WTC11 (cell line): ENCODE results near the gene CPE. TPM values are rescaled to one million over a fixed set of nuclear protein-coding genes. Genes with fewer than 3 reads are reported as not detected.
A peak's percentile ranks its signal among the peaks of the same experiment; 100 is the strongest.

ENCODE experiments used
- ATAC-seq: fragments of 200-7000 bp; cut with Tn5 transposase; 2 replicates; pipeline ENCODE4 v1.10.0; 2021; ENCODE audit warnings: mild to moderate bottlenecking, moderate library complexity
- CTCF ChIA-PET: fragments of 300-600 bp; sonication (Branson Sonifier 250); formaldehyde crosslinking; loops from one replicate; lab custom pipeline; 2021; ENCODE audit warnings: antibody characterized with exemption; lab: Charles Lee
- POLR2A ChIA-PET: fragments of 350-600 bp; sonication (Branson Sonifier 250); formaldehyde crosslinking; loops from one replicate; lab custom pipeline; 2021; ENCODE audit warnings: antibody characterized with exemption; lab: Charles Lee
- DNase-seq: peaks from one replicate; pipeline ENCODE4 v3.0.0; 2021; ENCODE audit warnings: low spot score
- H3K27ac Mint-ChIP-seq: 2 replicates; pipeline ENCODE4 v1.8.0; 2021; ENCODE audit warnings: mixed read lengths
- H3K27me3 Mint-ChIP-seq: 2 replicates; pipeline ENCODE4 v1.8.0; 2021; ENCODE audit warnings: low read depth, mild to moderate bottlenecking, moderate library complexity, mixed read lengths
- H3K36me3 Mint-ChIP-seq: 2 replicates; pipeline ENCODE4 v1.8.0; 2021; ENCODE audit warnings: mixed read lengths
- H3K4me1 Mint-ChIP-seq: 2 replicates; pipeline ENCODE4 v1.8.0; 2022; ENCODE audit warnings: mixed read lengths
- H3K4me3 Mint-ChIP-seq: 2 replicates; pipeline ENCODE4 v1.8.0; 2021; ENCODE audit warnings: mild to moderate bottlenecking, moderate library complexity, mixed read lengths
- H3K9me3 Mint-ChIP-seq: 2 replicates; pipeline ENCODE4 v1.8.0; 2021; ENCODE audit warnings: mixed read lengths
- ARID4B ChIP-seq: sonication (generic); formaldehyde crosslinking; IDR thresholded peaks from 2 replicates; pipeline ENCODE4 v1.8.0; 2023; ENCODE audit warnings: missing genetic modification reagents, mild to moderate bottlenecking, borderline replicate concordance
- E2F1 ChIP-seq: sonication (generic); formaldehyde crosslinking; IDR thresholded peaks from 2 replicates; pipeline ENCODE4 v1.8.0; 2022; ENCODE audit warnings: mild to moderate bottlenecking, missing genetic modification reagents
- ESRRA ChIP-seq: sonication (generic); formaldehyde crosslinking; IDR thresholded peaks from 2 replicates; pipeline ENCODE4 v1.8.1; 2022; ENCODE audit warnings: mild to moderate bottlenecking, missing genetic modification reagents, borderline replicate concordance
- ETV6 ChIP-seq: sonication (generic); formaldehyde crosslinking; IDR thresholded peaks from 2 replicates; pipeline ENCODE4 v1.8.1; 2022; ENCODE audit warnings: mild to moderate bottlenecking, missing genetic modification reagents
- FOXP4 ChIP-seq: sonication (generic); formaldehyde crosslinking; IDR thresholded peaks from 2 replicates; pipeline ENCODE4 v1.8.0; 2022; ENCODE audit warnings: mild to moderate bottlenecking, missing genetic modification reagents
- GRHL2 ChIP-seq: fragments of 250-450 bp; sonication (Bioruptor Pico); IDR thresholded peaks from 2 replicates; pipeline ENCODE4 v1.8.0; 2022; ENCODE audit warnings: mild to moderate bottlenecking, moderate library complexity; ENCODE audit not compliant: insufficient replicate concordance, severe bottlenecking
- JAZF1 ChIP-seq: fragments of 250-450 bp; sonication (Bioruptor Pico); IDR thresholded peaks from 2 replicates; pipeline ENCODE4 v1.9.0; 2021; ENCODE audit warnings: moderate library complexity, mild to moderate bottlenecking, inconsistent platforms
- OVOL2 ChIP-seq: fragments of 250-450 bp; sonication (Bioruptor Pico); IDR thresholded peaks from 2 replicates; pipeline ENCODE4 v1.9.0; 2021; ENCODE audit warnings: mild to moderate bottlenecking, borderline replicate concordance
- PRDM15 ChIP-seq: sonication (generic); formaldehyde crosslinking; IDR thresholded peaks from 2 replicates; pipeline ENCODE4 v1.8.0; 2022; ENCODE audit warnings: missing genetic modification reagents
- RORB ChIP-seq: fragments of 250-450 bp; sonication (Bioruptor Pico); IDR thresholded peaks from 2 replicates; pipeline ENCODE4 v1.9.0; 2021; ENCODE audit warnings: mild to moderate bottlenecking
- TCF7 ChIP-seq: sonication (generic); formaldehyde crosslinking; IDR thresholded peaks from 2 replicates; pipeline ENCODE4 v1.8.0; 2022; ENCODE audit warnings: mild to moderate bottlenecking, low read depth, missing genetic modification reagents, moderate library complexity
- USF1 ChIP-seq: sonication (generic); formaldehyde crosslinking; IDR thresholded peaks from 2 replicates; pipeline ENCODE4 v1.8.0; 2022; ENCODE audit warnings: mild to moderate bottlenecking, missing genetic modification reagents
- ZBTB43 ChIP-seq: sonication (generic); formaldehyde crosslinking; IDR thresholded peaks from 2 replicates; pipeline ENCODE4 v1.8.1; 2023; ENCODE audit warnings: mild to moderate bottlenecking, missing genetic modification reagents
- ZNF138 ChIP-seq: sonication (generic); formaldehyde crosslinking; conservative IDR thresholded peaks from 2 replicates; pipeline ENCODE4 v1.8.1; 2022; ENCODE audit warnings: mild to moderate bottlenecking, moderate library complexity, missing genetic modification reagents
- ZNF281 ChIP-seq: sonication (generic); formaldehyde crosslinking; IDR thresholded peaks from 2 replicates; pipeline ENCODE4 v1.8.0; 2023; ENCODE audit warnings: mild to moderate bottlenecking, missing genetic modification reagents
- ZNF532 ChIP-seq: fragments of 250-450 bp; sonication (Bioruptor Pico); IDR thresholded peaks from 2 replicates; pipeline ENCODE4 v1.9.0; 2021; ENCODE audit warnings: mild to moderate bottlenecking, borderline replicate concordance
- ZNF671 ChIP-seq: fragments of 250-450 bp; sonication (Bioruptor Pico); IDR thresholded peaks from 2 replicates; pipeline ENCODE4 v1.8.0; 2021; ENCODE audit warnings: mild to moderate bottlenecking
- total RNA-seq: library from RNA; stranded (reverse); gene quantifications from 3 replicates; pipeline ENCODE4 v1.2.3, GENCODE V29; 2021

CPE gene
- total RNA-seq, 1 experiment from 2014 or later, result 9.2 TPM

- ChIA-PET POLR2A (no interaction called here), CTCF (interaction anchor here (1.0 kb wide), 1 partner anchor 19 kb away, joined by 3 read pairs; no protein-coding TSS in a partner anchor)
- Mint-ChIP-seq H3K27ac (no peak overlapping the region), H3K9me3 (peaks cover 21% of the 10 kb centered on the region), H3K4me1 (peaks cover 12% of the 10 kb centered on the region; the same call in 1 of the 2 replicates), H3K4me3 (no peak overlapping the region), H3K27me3 (no peaks in the 10 kb centered on the region), H3K36me3 (no peaks in the 10 kb centered on the region)
- TF ChIP-seq RORB (CRISPR knock-in tag) (no peak), ESRRA (CRISPR knock-in tag) (no peak), ARID4B (CRISPR knock-in tag) (no peak), ZBTB43 (CRISPR knock-in tag) (no peak), ZNF281 (no peak), ZNF532 (CRISPR knock-in tag) (no peak), USF1 (CRISPR knock-in tag) (no peak), TCF7 (CRISPR knock-in tag) (no peak), GRHL2 (CRISPR knock-in tag) (no peak), ETV6 (CRISPR knock-in tag) (no peak), E2F1 (no peak), ZNF671 (no peak), FOXP4 (no peak), ZNF138 (CRISPR knock-in tag) (no peak), JAZF1 (no peak), OVOL2 (CRISPR knock-in tag) (no peak), PRDM15 (CRISPR knock-in tag) (no peak)
- DNase-seq (no peak), ATAC-seq (peak; percentile 51)
Observed at GRCh38 chr4:165404080-165404479, 25.3 kb downstream of the CPE start.
